GM13976 (cell line): Measurements from ENCODE around the gene ORAI2.
"Not testable (repeated sequence)": the region's sequence is repeated elsewhere in the genome, so short reads cannot be mapped to it uniquely, and the experiment has no call there.

ENCODE experiments used
- DNase-seq: peaks from one replicate; pipeline ENCODE4 v3.0.0; 2012; ENCODE audit warnings: low spot score
- CTCF ChIP-seq: IDR thresholded peaks from 2 replicates; pipeline ENCODE4 v1.5.1; 2012; ENCODE audit warnings: borderline replicate concordance, mild to moderate bottlenecking; ENCODE audit not compliant: insufficient read depth; ENCODE audit errors: extremely low read depth, missing control alignments, control extremely low read depth
- in situ Hi-C: fragments of 300-500 bp; cut with MboI; formaldehyde crosslinking; loops from one replicate; pipeline ENCODE4 v1.12.0; 2022; ENCODE audit warnings: low sequenced_read_pairs, mixed read lengths, inconsistent platforms; ENCODE audit not compliant: unreplicated experiment

ORAI2 gene

GRCh38 chr7:102403563-102403962 is 29.8 kb upstream of the ORAI2 start:
- no peak for TF ChIP-seq CTCF
- DNase-seq, result no peak
- in situ Hi-C loops, result no loop called here

- TF ChIP-seq CTCF, result peak; percentile 77
Measured at GRCh38 chr7:102404005-102404861, 29.1 kb upstream of the ORAI2 start.

GRCh38 chr7:102404862-102405188 is 28.6 kb upstream of the ORAI2 start:
- in situ Hi-C loops, DNase-seq: not testable (repeated sequence)

More at GRCh38 chr7:102404005-102404861, 29.1 kb upstream of the ORAI2 start:
- in situ Hi-C loops, result no loop called here
- DNase-seq, result peak; percentile 75

- in situ Hi-C loops, result no loop called here
- no peak for TF ChIP-seq CTCF
- DNase-seq, result no peak
Measured at GRCh38 chr7:102407910-102408309, 25.5 kb upstream of the ORAI2 start.

- DNase-seq, result peak; percentile 58
- in situ Hi-C loops, result not testable (repeated sequence)
Measured at GRCh38 chr7:102408530-102408929, 24.8 kb upstream of the ORAI2 start.

GRCh38 chr7:102409340-102409739 is 24.0 kb upstream of the ORAI2 start:
- no peak for DNase-seq
- in situ Hi-C loops, result no loop called here
- TF ChIP-seq CTCF, result no peak

- in situ Hi-C loops, result loop anchor here (5.0 kb wide), 1 partner anchor 57 kb away; no protein-coding TSS in a partner anchor
- DNase-seq, result no peak
- TF ChIP-seq CTCF, result no peak
Measured at GRCh38 chr7:102410123-102410522, 23.3 kb upstream of the ORAI2 start.

- in situ Hi-C loops, result loop anchor here (5.0 kb wide), 1 partner anchor 56 kb away; no protein-coding TSS in a partner anchor
- no peak for DNase-seq
- no peak for TF ChIP-seq CTCF
Measured at GRCh38 chr7:102410918-102411317, 22.5 kb upstream of the ORAI2 start.
